GM18517 (cell line): Measurements from ENCODE around the gene XIRP2.

ENCODE experiments used
- ATAC-seq: cut with Tn5 transposase; IDR thresholded peaks from one replicate; pipeline ENCODE4 v1.9.1; 2021; ENCODE audit warnings: mild to moderate bottlenecking, moderate library complexity; ENCODE audit not compliant: unreplicated experiment

XIRP2 gene

DNA sequence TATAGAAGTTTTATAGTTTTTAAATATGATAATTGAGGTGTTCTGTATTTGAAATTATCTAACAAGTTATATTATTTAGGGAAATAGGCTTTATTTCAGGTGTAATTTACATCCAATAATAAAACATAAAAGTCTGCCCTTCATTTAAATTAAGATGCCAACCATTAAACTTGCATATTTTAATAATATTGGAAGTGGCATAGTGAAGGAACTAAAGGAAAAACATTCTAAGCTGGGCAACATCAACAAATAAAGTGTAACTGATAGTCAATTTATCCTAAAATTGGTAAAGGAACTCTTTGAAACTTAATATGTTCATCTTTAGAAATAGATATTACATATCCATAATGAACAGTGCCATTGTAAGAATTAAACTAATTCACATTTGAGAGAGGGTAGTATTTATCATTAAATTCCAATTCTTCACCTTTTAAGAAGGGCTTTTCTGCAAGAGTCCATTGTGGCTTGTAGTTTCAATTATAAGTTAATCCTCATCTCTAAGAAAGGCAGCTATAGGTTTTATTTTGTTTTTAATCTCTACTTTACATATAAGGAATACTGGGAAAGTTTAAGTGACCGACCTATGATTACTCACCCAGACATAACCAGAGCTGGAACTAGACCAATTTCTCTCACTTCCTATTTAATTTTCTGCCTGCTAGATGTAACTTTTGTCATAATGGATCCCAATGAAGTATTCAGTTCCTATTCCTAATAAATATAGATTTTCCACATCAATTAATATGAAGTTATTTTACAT is 401.6 kb downstream of the XIRP2 start:
- no peak for ATAC-seq

GRCh38 chr2:167292430-167293171 is 404.3 kb downstream of the XIRP2 start, which contains the start of gene B3GALT1:
Gene B3GALT1, plus strand, starts transcription at chr2:167293001.
- peak; percentile 98 for ATAC-seq

- ATAC-seq, result peak; percentile 10
Observed at GRCh38 chr2:167293172-167293781, 405.0 kb downstream of the XIRP2 start.

DNA sequence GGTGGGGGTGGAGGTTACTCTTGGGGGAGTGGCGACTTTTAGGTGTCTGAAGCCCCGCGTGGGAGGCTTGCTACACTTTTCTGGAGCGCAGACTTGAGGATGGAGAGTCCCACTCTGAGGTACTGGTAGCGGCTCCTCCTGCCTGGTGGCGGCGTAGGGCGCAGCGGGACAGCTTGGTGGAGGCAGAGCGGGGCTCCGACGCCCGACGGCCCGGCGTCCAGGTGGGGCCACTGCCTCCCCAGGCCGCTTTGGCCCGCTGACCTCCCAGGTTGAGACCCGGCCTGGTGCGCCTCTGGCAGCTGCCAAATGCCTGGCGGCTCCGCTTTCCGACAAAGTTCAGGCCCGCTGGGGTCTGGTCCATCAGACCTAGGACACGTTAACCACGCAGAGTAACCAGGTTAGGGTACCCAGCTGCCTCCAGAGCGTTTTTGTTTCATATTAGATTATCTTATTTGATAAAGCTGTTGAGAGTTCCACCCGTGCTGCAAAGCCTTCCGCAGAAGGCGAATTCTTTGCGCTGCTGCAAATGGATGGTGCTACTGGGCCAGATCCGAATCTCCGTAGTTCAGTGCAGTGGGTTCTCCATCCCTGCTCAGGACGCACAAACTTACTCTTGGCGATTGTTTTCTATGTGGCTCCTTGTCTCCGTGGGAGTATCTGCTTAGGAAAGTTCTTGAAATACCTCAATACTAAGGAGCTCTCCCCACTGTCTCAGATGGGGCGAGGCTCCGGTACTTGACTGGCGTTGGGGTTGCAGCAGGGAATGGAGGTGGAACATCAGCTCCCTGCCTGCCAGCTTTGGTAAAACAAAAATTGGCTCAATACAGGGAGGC is 405.9 kb downstream of the XIRP2 start:
- no peak for ATAC-seq

GRCh38 chr2:167294776-167295140 is 406.5 kb downstream of the XIRP2 start:
- ATAC-seq, result no peak

DNA sequence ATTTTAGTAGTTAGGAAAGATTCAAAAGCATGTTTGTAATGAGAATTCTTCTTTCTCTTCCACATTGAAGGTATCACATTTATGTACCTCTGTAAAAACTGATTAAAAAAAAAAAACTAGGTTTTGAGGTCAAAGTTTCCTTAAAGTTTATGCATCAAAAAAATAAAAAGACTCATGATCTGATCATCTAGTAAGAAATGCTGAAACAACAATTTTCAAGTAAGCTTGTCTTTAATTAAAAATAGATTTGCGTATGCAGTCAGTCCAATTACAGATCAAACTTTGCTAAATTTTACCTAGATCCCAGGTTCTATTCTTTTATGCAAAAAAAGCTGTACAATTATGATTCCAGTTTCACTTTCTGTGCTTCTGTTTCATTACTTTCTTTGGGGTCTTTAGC is 409.0 kb downstream of the XIRP2 start:
- no peak for ATAC-seq

DNA sequence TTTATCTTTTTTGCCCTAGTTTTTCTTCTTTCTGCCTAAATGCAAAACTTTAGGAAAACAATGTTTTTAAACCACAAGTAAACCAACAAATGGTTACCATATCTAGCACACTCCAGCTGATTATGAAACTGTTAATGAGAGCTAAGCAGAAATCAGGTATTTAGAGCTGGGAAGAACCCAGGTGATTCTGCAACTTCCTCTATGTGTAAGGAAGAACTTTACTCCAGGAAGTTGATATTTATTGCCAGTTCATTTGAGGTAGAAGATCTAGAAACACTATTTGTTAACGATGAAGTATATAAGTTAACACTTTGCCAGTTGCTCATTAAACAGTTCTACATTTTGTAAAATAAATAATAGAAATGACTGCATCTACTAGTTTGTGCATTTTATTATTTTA is 409.7 kb downstream of the XIRP2 start:
- no peak for ATAC-seq
